Measurements from ENCODE around the gene CPLANE2.
A peak's percentile ranks its signal among the peaks of the same experiment; 100 is the strongest.

CPLANE2 gene

GRCh38 chr1:16191916-16192546 lies 45.0 kb downstream of the CPLANE2 start:
- DNase-seq = peak in 2 of 51 donors; percentile 13 to 15

DNA sequence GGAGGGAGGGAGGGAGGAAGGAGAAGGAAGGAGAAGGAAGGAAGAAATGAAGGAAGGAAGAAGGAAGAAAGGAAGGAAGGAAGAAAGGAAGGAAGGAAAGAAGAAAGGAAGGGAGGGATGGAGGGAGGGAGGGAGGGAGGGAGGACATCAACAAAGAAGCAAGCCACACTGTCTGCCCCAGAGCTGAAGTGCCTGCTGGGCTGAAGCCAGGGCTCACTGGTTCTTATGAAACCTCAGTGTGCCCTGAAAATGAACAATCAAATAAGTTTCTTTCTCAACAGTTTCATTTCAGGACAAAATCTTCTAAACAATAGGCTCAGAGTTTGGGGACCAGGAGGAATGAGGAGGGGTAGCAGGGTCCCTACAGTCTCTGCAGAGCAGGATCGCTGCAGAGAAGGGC lies 45.7 kb downstream of the CPLANE2 start:
- DNase-seq = peak in 2 of 51 donors; percentile 11 to 12

- DNase-seq = peak in 39 of 51 donors; percentile 11 to 83 (median 59)
Measured at GRCh38 chr1:16189921-16190621, 46.9 kb downstream of the CPLANE2 start.

DNA sequence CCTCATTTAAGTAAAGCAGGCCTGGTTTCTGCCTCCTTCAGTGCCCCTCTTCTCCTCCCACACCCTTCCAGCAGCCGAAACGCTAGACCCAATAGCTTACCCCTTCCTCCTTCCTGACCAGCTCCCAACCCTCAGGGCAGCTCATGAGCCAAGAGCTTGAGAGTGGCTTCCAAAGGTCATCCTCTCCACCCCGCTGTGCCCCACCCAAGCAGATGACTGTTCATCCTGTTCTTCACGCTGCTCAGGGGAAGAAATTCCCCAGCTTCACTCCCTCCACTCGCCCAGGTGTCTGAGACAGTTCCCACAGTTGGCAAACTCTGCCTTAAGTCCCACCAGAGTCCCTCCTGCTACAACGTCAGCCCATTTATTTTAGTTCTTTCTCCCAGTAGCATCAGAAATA lies 48.0 kb downstream of the CPLANE2 start:
- no peak for DNase-seq

DNA sequence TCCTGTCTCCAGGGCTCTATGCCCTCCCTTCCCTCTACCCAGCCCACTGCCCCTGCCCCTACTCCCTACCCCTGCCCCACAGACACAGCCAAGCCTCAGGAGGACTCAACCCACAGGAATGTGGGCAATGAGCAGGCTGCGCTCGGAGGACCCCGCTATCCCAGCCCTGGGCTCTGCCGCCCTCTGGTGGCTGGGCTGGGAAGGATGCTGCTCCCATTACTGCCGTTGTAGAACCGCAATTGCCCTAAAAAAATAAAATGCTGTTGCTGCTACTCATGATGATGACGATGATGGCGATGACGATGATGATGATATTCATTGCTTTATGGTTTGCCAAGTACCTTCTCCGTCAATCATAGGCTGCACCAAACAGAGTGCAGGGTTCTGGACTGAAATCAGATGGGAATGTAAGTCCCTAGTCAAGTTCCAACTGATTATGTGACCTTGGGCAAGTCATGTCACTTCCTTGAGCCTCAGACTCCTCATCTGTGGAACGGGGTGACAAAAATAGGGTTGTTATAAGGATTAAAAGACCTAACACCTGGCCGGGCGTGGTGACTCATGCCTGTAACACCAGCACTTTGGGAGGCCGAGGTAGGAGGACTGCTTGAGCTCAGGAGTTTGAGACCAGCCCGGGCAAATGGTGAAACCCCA lies 49.1 kb downstream of the CPLANE2 start:
- peak in 41 of 51 donors; percentile 10 to 75 (median 41) for DNase-seq

GRCh38 chr1:16186655-16187235 lies 50.2 kb downstream of the CPLANE2 start:
- DNase-seq = no peak

DNA sequence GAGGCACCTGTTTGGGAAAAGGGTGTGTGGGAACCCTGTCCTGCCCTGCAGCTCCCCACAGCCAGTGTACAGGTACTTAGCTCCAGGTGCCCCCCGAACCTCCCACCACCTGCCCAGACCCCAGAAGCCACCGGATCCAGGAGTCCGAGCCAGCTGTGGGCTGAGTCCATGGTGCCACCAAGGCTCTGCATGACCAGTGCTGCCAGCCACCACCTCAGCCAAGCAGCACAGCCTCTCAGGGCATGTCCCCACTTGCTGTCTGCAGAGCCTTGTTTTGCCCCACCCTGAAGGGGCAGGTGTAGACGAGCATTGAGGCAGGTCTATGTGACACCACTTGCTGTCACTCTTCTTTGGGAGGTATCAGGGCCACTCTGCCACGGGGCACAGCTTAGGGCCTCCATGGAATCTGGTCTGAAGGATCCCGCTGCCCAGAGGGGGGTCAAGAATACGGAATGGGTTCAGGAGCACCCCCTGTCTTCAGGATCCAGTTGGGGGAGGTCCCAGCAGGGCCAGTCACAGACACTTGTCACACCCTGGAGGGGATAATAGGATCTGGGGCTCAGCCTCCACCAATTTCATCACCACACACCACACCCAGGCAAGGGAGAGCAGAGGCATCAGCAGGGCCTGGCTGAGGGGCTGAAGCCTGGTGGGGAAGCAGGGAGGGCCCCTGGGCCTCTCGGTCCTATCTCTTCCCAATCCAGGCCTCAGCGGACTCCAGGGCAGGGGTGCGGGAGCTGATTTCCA lies 52.3 kb downstream of the CPLANE2 start:
- no peak for DNase-seq

GRCh38 chr1:16183765-16184556 lies 53.0 kb downstream of the CPLANE2 start:
- no peak for DNase-seq

GRCh38 chr1:16183179-16183578 lies 53.8 kb downstream of the CPLANE2 start:
- no peak for DNase-seq

DNA sequence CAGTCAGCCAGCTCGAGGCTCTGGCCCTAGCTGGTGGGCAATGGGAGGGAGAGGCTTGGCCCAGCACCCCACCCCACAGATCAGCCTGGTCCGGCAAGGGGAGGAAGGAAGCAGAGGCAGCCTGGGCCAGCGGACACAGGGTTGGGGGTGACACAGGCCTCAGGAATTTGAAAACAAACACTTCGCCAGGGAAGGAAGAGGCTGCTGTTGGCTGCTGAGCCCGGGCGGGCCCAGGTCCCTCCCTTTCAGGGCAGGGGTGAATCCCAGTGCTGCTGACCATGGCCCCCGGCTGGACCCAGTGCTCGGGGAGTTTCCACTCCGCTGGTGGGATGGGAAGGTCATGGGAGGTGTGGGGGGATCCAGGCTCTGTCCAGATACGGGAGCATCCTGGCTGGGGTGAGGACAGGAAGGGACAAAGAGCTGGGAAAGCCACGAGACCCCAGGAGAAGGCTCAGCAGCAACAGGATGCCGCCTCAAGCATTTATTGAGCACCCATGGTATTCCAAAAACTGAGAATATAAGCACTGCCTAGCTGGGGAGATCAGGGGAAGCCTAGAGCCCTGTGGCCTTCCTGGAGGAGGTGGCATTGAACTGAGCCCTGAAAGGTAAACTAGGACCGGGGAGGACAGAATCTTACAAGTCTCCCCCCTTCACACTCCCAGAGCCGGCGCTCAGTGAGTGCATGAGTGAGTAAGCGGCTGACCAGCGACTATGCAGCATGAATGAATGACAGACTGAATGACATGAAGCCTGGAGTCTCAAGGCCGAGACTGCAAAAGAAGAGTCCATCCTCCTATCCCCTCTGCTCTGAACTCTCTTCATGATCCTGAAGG lies 54.9 kb downstream of the CPLANE2 start:
- DNase-seq = peak in 1 of 51 donors; percentile 32
